ENCODE data around the gene SYPL1. TPM values are rescaled to one million over a fixed set of nuclear protein-coding genes. Genes with fewer than 3 reads are reported as not detected.

SYPL1 gene
- total and polyA plus RNA-seq, 4 donors: 40.4 to 53.6 (median 45.0) TPM

GRCh38 chr7:106111655-106112117, 426 bp downstream of the SYPL1 start:
- peak in 2 of 6 donors; percentile 12 to 39 for DNase-seq (ENCODE audit: low read depth in 4 of 6, low spot score in 6 of 6)
- peak overlapping the region; percentile 88 for H3K27ac ChIP-seq (ENCODE audit: low read depth, low read length)
- no peaks in the 10 kb centered on the region for H3K27me3 ChIP-seq (ENCODE audit: control insufficient read depth, insufficient read depth, low read length)
- H3K36me3 ChIP-seq (ENCODE audit: control insufficient read depth, insufficient read depth, low read length): no peaks in the 10 kb centered on the region
- no peaks in the 10 kb centered on the region for H3K9me3 ChIP-seq (ENCODE audit: control insufficient read depth, insufficient read depth, low read length)
- peak overlapping the region; percentile 72 for H3K4me3 ChIP-seq (ENCODE audit: low read depth, low read length)
- WGBS (ENCODE audit: insufficient coverage): under 1% methylated on average over 49 of the region's 53 CpGs
- H3K4me1 ChIP-seq (ENCODE audit: control insufficient read depth, insufficient read depth, low read length): peaks cover 6% of the 10 kb centered on the region

GRCh38 chr7:106110885-106111654, 1.0 kb downstream of the SYPL1 start:
- H3K9me3 ChIP-seq (ENCODE audit: control insufficient read depth, insufficient read depth, low read length): no peaks in the 10 kb centered on the region
- H3K4me3 ChIP-seq (ENCODE audit: low read depth, low read length): peak overlapping the region; percentile 72
- no peaks in the 10 kb centered on the region for H3K27me3 ChIP-seq (ENCODE audit: control insufficient read depth, insufficient read depth, low read length)
- peaks cover 6% of the 10 kb centered on the region for H3K4me1 ChIP-seq (ENCODE audit: control insufficient read depth, insufficient read depth, low read length)
- peak overlapping the region; percentile 88 for H3K27ac ChIP-seq (ENCODE audit: low read depth, low read length)
- no peaks in the 10 kb centered on the region for H3K36me3 ChIP-seq (ENCODE audit: control insufficient read depth, insufficient read depth, low read length)
- 0% methylated on average over 6 of the region's 19 CpGs for WGBS (ENCODE audit: insufficient coverage)
- peak in 5 of 6 donors; percentile 20 to 68 (median 60) for DNase-seq (ENCODE audit: low read depth in 4 of 6, low spot score in 6 of 6)

GRCh38 chr7:106110238-106110560, 1.9 kb downstream of the SYPL1 start:
- Histone ChIP-seq H3K4me3 (ENCODE audit: low read depth, low read length) (no peak overlapping the region), H3K27ac (ENCODE audit: low read depth, low read length) (no peak overlapping the region), H3K36me3 (ENCODE audit: control insufficient read depth, insufficient read depth, low read length) (no peaks in the 10 kb centered on the region), H3K4me1 (ENCODE audit: control insufficient read depth, insufficient read depth, low read length) (peaks cover 6% of the 10 kb centered on the region), H3K27me3 (ENCODE audit: control insufficient read depth, insufficient read depth, low read length) (no peaks in the 10 kb centered on the region), H3K9me3 (ENCODE audit: control insufficient read depth, insufficient read depth, low read length) (no peaks in the 10 kb centered on the region)
- DNase-seq (ENCODE audit: low read depth in 4 of 6, low spot score in 6 of 6): peak in 1 of 6 donors; percentile 13

GRCh38 chr7:106109521-106110237, 2.4 kb downstream of the SYPL1 start:
- H3K4me1 ChIP-seq (ENCODE audit: control insufficient read depth, insufficient read depth, low read length): peaks cover 6% of the 10 kb centered on the region
- 81% methylated on average over 3 of the region's 6 CpGs for WGBS (ENCODE audit: insufficient coverage)

GRCh38 chr7:106108991-106109390, 3.1 kb downstream of the SYPL1 start:
- WGBS (ENCODE audit: insufficient coverage): 86% methylated on average over 1 of the region's 1 CpG

More at GRCh38 chr7:106109521-106110237, 2.4 kb downstream of the SYPL1 start:
- Histone ChIP-seq H3K9me3 (ENCODE audit: control insufficient read depth, insufficient read depth, low read length) (no peaks in the 10 kb centered on the region), H3K36me3 (ENCODE audit: control insufficient read depth, insufficient read depth, low read length) (no peaks in the 10 kb centered on the region), H3K4me3 (ENCODE audit: low read depth, low read length) (no peak overlapping the region), H3K27me3 (ENCODE audit: control insufficient read depth, insufficient read depth, low read length) (no peaks in the 10 kb centered on the region), H3K27ac (ENCODE audit: low read depth, low read length) (no peak overlapping the region)
- no peak for DNase-seq (ENCODE audit: low read depth in 4 of 6, low spot score in 6 of 6)

GRCh38 chr7:106104721-106105260, 7.3 kb downstream of the SYPL1 start:
- H3K36me3 ChIP-seq (ENCODE audit: control insufficient read depth, insufficient read depth, low read length): no peaks in the 10 kb centered on the region
- H3K4me3 ChIP-seq (ENCODE audit: low read depth, low read length): no peak overlapping the region
- WGBS (ENCODE audit: insufficient coverage): no CpG with 5 or more reads among the region's 2 CpGs
- no peak overlapping the region for H3K27ac ChIP-seq (ENCODE audit: low read depth, low read length)
- no peaks in the 10 kb centered on the region for H3K4me1 ChIP-seq (ENCODE audit: control insufficient read depth, insufficient read depth, low read length)
- DNase-seq (ENCODE audit: low read depth in 4 of 6, low spot score in 6 of 6): no peak
- H3K27me3 ChIP-seq (ENCODE audit: control insufficient read depth, insufficient read depth, low read length): no peaks in the 10 kb centered on the region
- H3K9me3 ChIP-seq (ENCODE audit: control insufficient read depth, insufficient read depth, low read length): no peaks in the 10 kb centered on the region

More at GRCh38 chr7:106108991-106109390, 3.1 kb downstream of the SYPL1 start:
- DNase-seq (ENCODE audit: low read depth in 4 of 6, low spot score in 6 of 6): no peak
- H3K36me3 ChIP-seq (ENCODE audit: control insufficient read depth, insufficient read depth, low read length): no peaks in the 10 kb centered on the region
- no peaks in the 10 kb centered on the region for H3K27me3 ChIP-seq (ENCODE audit: control insufficient read depth, insufficient read depth, low read length)
- H3K9me3 ChIP-seq (ENCODE audit: control insufficient read depth, insufficient read depth, low read length): no peaks in the 10 kb centered on the region
- no peak overlapping the region for H3K4me3 ChIP-seq (ENCODE audit: low read depth, low read length)
- peaks cover 6% of the 10 kb centered on the region for H3K4me1 ChIP-seq (ENCODE audit: control insufficient read depth, insufficient read depth, low read length)
- no peak overlapping the region for H3K27ac ChIP-seq (ENCODE audit: low read depth, low read length)

- no peaks in the 10 kb centered on the region for H3K4me1 ChIP-seq (ENCODE audit: control insufficient read depth, insufficient read depth, low read length)
- H3K9me3 ChIP-seq (ENCODE audit: control insufficient read depth, insufficient read depth, low read length): no peaks in the 10 kb centered on the region
- H3K27me3 ChIP-seq (ENCODE audit: control insufficient read depth, insufficient read depth, low read length): no peaks in the 10 kb centered on the region
- no peaks in the 10 kb centered on the region for H3K36me3 ChIP-seq (ENCODE audit: control insufficient read depth, insufficient read depth, low read length)
- DNase-seq (ENCODE audit: low read depth in 4 of 6, low spot score in 6 of 6): no peak
- 100% methylated on average over 2 of the region's 6 CpGs for WGBS (ENCODE audit: insufficient coverage)
- H3K4me3 ChIP-seq (ENCODE audit: low read depth, low read length): no peak overlapping the region
- H3K27ac ChIP-seq (ENCODE audit: low read depth, low read length): no peak overlapping the region
Measured at GRCh38 chr7:106102387-106102966, 9.6 kb downstream of the SYPL1 start.

GRCh38 chr7:106101726-106102125, 10.4 kb downstream of the SYPL1 start:
- no peaks in the 10 kb centered on the region for H3K27me3 ChIP-seq (ENCODE audit: control insufficient read depth, insufficient read depth, low read length)
- H3K36me3 ChIP-seq (ENCODE audit: control insufficient read depth, insufficient read depth, low read length): peaks cover 3% of the 10 kb centered on the region
- DNase-seq (ENCODE audit: low read depth in 4 of 6, low spot score in 6 of 6): no peak
- no peak overlapping the region for H3K4me3 ChIP-seq (ENCODE audit: low read depth, low read length)
- WGBS (ENCODE audit: insufficient coverage): no CpG with 5 or more reads among the region's 3 CpGs
- no peaks in the 10 kb centered on the region for H3K4me1 ChIP-seq (ENCODE audit: control insufficient read depth, insufficient read depth, low read length)
- H3K27ac ChIP-seq (ENCODE audit: low read depth, low read length): no peak overlapping the region
- H3K9me3 ChIP-seq (ENCODE audit: control insufficient read depth, insufficient read depth, low read length): no peaks in the 10 kb centered on the region

GRCh38 chr7:106100863-106101629, 11.1 kb downstream of the SYPL1 start:
- Histone ChIP-seq H3K4me1 (ENCODE audit: control insufficient read depth, insufficient read depth, low read length) (no peaks in the 10 kb centered on the region), H3K4me3 (ENCODE audit: low read depth, low read length) (no peak overlapping the region), H3K27ac (ENCODE audit: low read depth, low read length) (no peak overlapping the region), H3K27me3 (ENCODE audit: control insufficient read depth, insufficient read depth, low read length) (no peaks in the 10 kb centered on the region), H3K36me3 (ENCODE audit: control insufficient read depth, insufficient read depth, low read length) (peaks cover 4% of the 10 kb centered on the region), H3K9me3 (ENCODE audit: control insufficient read depth, insufficient read depth, low read length) (no peaks in the 10 kb centered on the region)
- DNase-seq (ENCODE audit: low read depth in 4 of 6, low spot score in 6 of 6): peak in 1 of 6 donors; percentile 23
- 82% methylated on average over 2 of the region's 5 CpGs for WGBS (ENCODE audit: insufficient coverage)
